ENCODE data around the gene LMBRD1.

DNA sequence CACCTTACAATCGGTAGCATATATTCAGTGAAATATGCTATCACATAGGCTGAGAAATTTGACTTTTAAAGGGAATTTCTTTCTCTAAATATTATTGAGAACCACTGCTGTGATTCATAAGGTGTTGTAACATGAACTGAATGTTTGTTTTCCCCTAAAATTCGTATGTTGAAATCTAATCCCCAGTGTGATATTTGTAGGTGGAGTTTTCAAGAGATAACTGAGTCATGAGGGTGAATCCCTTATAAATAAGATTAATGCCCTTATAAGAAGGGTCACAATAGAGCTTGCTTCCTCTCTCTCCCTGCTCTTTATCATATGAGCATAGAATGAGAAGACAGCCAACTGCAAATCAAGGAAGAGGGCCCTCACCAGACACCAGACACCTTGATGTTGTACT is 64.8 kb downstream of the LMBRD1 start:
- TF ChIP-seq, protein P1, sequence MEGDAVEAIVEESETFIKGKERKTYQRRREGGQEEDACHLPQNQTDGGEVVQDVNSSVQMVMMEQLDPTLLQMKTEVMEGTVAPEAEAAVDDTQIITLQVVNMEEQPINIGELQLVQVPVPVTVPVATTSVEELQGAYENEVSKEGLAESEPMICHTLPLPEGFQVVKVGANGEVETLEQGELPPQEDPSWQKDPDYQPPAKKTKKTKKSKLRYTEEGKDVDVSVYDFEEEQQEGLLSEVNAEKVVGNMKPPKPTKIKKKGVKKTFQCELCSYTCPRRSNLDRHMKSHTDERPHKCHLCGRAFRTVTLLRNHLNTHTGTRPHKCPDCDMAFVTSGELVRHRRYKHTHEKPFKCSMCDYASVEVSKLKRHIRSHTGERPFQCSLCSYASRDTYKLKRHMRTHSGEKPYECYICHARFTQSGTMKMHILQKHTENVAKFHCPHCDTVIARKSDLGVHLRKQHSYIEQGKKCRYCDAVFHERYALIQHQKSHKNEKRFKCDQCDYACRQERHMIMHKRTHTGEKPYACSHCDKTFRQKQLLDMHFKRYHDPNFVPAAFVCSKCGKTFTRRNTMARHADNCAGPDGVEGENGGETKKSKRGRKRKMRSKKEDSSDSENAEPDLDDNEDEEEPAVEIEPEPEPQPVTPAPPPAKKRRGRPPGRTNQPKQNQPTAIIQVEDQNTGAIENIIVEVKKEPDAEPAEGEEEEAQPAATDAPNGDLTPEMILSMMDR (conservative IDR thresholded peaks at IDR 0.05; ENCODE audit: low read depth, low read length): no peak
- no peak for TF ChIP-seq POLR2A (IDR thresholded peaks at IDR 0.05; ENCODE audit: low read depth, low read length)
- no peak for TF ChIP-seq RFX5 (IDR thresholded peaks at IDR 0.05; ENCODE audit: low read depth, low read length)
- no peak for TF ChIP-seq BHLHE40 (IDR thresholded peaks at IDR 0.05; ENCODE audit: low read depth, low read length)
- TF ChIP-seq MAFK (IDR thresholded peaks at IDR 0.05; ENCODE audit: low read depth, low read length): no peak
- TF ChIP-seq SMC3 (IDR thresholded peaks at IDR 0.05; ENCODE audit: low read depth, low read length): no peak
